A549 treated with CpdA at 1 μM for 4 hours (cell line): ENCODE results near the gene TNFAIP2. TPM values are rescaled to one million over a fixed set of nuclear protein-coding genes. Genes with fewer than 3 reads are reported as not detected.

ENCODE experiments used
- total RNA-seq: library from RNA; stranded (reverse); fragments of 200-300 nt; extraction: Qiagen RNA extraction; gene quantifications from 5 replicates; pipeline ENCODE4 v1.2.3, GENCODE V29; 2022; ENCODE audit warnings: low read depth

The TNFAIP2 gene, protein sequence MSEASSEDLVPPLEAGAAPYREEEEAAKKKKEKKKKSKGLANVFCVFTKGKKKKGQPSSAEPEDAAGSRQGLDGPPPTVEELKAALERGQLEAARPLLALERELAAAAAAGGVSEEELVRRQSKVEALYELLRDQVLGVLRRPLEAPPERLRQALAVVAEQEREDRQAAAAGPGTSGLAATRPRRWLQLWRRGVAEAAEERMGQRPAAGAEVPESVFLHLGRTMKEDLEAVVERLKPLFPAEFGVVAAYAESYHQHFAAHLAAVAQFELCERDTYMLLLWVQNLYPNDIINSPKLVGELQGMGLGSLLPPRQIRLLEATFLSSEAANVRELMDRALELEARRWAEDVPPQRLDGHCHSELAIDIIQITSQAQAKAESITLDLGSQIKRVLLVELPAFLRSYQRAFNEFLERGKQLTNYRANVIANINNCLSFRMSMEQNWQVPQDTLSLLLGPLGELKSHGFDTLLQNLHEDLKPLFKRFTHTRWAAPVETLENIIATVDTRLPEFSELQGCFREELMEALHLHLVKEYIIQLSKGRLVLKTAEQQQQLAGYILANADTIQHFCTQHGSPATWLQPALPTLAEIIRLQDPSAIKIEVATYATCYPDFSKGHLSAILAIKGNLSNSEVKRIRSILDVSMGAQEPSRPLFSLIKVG
- total RNA-seq: 362 to 451 TPM (median 405 TPM) in 5 replicates

DNA sequence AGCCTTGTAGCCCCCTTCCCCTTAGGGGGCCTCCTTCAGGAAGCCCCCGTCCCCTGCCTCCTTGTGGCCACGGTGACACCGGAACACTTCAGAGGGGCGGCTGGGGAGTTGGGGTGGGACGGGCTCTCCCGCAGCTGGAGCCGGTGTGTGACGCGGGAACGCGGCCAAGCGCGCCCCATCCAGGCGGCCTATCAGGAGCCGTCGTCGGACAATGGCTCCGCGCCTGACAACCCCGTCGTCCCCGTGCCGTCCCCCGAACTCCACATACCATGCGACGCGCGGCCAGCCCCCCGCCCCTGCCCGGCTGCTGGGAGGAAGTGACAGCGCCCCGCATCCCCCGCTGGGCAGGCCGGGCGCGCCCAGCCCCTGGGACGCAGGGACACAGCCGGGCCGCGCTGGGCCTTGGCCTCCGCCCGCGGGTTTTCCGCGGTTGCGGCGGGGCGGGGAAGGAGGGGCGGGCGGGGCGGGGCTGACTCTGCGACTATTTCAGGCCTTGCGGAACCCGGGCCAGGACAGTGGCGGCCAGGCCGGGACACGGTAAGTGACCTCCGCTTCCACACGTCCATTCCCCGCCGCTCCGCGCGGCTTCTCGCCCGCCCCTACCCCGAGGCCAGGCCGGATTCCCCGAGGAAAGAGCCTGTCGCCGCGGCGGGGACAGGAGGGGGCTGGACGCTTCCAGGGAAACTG, at the start of gene TNFAIP2:
TNFAIP2 (plus strand) TSS at position 515 of the 687 bp plus-strand sequence. CDS start 2,997 bp downstream, outside the sequence.

GRCh38 chr14:103084021-103084919, 39.0 kb upstream of the TNFAIP2 start, which contains the start of gene LBHD2:
Gene LBHD2 (plus strand): TSS chr14:103084210. CDS start chr14:103086013, 1,803 bp downstream.

GRCh38 chr14:103094406-103095209, 28.7 kb upstream of the TNFAIP2 start, which contains the start of gene EXOC3L4:
Gene EXOC3L4 (plus strand): TSS chr14:103094725. CDS start chr14:103100220, 5,495 bp downstream.

Other genes with a start within 250 kb of the TNFAIP2 start
- 0.16 to 0.45 TPM (median 0.39 TPM) in 5 replicates for gene AMN, start 200.8 kb upstream of the TNFAIP2 start, total RNA-seq
- 54.7 to 76.8 TPM (median 73.9 TPM) in 5 replicates for gene CDC42BPB, start 65.9 kb upstream of the TNFAIP2 start, total RNA-seq
- gene LBHD2, start 39.3 kb upstream of the TNFAIP2 start, total RNA-seq: 0.17 TPM in 1 of 5 replicates, not detected in the others
- gene EXOC3L4, start 28.7 kb upstream of the TNFAIP2 start, total RNA-seq: 0.94 to 1.6 TPM (median 1.5 TPM) in 5 replicates
- gene EIF5, start 210.8 kb downstream of the TNFAIP2 start, total RNA-seq: 205 to 280 TPM (median 272 TPM) in 5 replicates